Measurements from ENCODE around the gene GP1BA. TPM values are rescaled to one million over a fixed set of nuclear protein-coding genes. Genes with fewer than 3 reads are reported as not detected.

GP1BA gene
- total RNA-seq, 4 donors from 2014 or later: not detected

DNA sequence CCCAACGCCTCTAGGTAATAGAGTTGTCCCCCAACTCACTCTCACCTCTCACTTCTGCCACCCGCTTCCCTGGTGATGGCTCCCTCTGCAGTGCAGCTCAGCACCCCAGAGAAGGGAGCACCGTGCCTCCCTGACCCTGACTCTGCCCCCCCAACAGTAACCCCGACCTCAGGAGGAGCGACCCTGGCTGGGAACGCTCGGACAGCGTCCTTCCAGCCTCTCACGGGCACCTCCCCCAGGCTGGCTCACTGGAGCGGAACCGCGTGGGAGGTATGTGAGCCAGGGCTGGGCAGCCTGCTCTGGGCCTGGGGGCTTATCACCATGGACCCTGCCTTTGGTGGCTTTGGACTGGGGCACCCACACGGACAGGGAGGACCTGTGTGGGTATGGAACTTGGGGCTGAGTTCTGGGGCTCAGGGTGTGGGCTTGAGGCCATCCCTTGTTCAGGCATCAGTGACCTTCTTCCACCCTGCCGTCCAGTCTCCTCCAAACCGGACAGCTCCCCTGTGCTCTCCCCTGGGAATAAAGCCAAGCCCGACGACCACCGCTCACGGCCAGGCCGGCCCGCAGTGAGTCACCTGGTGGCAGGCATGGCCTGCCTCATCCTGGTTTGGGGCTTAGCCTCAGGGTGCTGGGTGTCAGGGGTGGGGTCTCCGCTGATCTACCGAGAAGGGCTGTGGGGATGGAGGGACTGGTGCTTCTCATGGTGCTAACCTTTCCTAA is 39.4 kb upstream of the GP1BA start:
- no peak for DNase-seq (ENCODE audit: low spot score in 2 of 2)
- intact Hi-C loops (cut with DNase I; ENCODE audit: low total_unique reads): no loop called here
- TF ChIP-seq POLR2A (IDR thresholded peaks at IDR 0.05): no peak
- TF ChIP-seq, protein P1, sequence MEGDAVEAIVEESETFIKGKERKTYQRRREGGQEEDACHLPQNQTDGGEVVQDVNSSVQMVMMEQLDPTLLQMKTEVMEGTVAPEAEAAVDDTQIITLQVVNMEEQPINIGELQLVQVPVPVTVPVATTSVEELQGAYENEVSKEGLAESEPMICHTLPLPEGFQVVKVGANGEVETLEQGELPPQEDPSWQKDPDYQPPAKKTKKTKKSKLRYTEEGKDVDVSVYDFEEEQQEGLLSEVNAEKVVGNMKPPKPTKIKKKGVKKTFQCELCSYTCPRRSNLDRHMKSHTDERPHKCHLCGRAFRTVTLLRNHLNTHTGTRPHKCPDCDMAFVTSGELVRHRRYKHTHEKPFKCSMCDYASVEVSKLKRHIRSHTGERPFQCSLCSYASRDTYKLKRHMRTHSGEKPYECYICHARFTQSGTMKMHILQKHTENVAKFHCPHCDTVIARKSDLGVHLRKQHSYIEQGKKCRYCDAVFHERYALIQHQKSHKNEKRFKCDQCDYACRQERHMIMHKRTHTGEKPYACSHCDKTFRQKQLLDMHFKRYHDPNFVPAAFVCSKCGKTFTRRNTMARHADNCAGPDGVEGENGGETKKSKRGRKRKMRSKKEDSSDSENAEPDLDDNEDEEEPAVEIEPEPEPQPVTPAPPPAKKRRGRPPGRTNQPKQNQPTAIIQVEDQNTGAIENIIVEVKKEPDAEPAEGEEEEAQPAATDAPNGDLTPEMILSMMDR (IDR thresholded peaks at IDR 0.05): no peak
- H3K4me3 ChIP-seq (ENCODE audit: low read depth, poor library complexity, severe bottlenecking): no peak overlapping the region
- WGBS, 2 donors: 81 to 87% methylated on average over 14 to 21 of the region's 23 CpGs

DNA sequence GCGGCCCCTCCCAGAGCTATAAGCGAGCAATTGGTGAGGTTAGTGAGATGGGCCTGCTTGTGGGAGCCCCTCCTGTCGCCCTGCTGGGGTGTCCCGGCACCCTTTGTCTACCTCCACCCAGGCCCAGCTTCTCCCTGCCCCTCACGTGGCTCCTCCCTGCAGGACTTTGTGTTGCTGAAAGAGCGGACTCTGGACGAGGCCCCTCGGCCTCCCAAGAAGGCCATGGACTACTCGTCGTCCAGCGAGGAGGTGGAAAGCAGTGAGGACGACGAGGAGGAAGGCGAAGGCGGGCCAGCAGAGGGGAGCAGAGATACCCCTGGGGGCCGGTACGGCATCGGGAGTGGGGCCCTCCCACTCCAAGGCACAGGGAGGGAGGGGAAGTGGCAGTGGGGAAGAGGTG is 38.8 kb upstream of the GP1BA start:
- no peak for DNase-seq (ENCODE audit: low spot score in 2 of 2)
- H3K4me3 ChIP-seq (ENCODE audit: low read depth, poor library complexity, severe bottlenecking): no peak overlapping the region
- intact Hi-C loops (cut with DNase I; ENCODE audit: low total_unique reads): no loop called here
- WGBS, 2 donors: 88 to 89% methylated on average over 18 of the region's 18 CpGs
- TF ChIP-seq, protein P1 (IDR thresholded peaks at IDR 0.05): no peak
- TF ChIP-seq POLR2A (IDR thresholded peaks at IDR 0.05): no peak

DNA sequence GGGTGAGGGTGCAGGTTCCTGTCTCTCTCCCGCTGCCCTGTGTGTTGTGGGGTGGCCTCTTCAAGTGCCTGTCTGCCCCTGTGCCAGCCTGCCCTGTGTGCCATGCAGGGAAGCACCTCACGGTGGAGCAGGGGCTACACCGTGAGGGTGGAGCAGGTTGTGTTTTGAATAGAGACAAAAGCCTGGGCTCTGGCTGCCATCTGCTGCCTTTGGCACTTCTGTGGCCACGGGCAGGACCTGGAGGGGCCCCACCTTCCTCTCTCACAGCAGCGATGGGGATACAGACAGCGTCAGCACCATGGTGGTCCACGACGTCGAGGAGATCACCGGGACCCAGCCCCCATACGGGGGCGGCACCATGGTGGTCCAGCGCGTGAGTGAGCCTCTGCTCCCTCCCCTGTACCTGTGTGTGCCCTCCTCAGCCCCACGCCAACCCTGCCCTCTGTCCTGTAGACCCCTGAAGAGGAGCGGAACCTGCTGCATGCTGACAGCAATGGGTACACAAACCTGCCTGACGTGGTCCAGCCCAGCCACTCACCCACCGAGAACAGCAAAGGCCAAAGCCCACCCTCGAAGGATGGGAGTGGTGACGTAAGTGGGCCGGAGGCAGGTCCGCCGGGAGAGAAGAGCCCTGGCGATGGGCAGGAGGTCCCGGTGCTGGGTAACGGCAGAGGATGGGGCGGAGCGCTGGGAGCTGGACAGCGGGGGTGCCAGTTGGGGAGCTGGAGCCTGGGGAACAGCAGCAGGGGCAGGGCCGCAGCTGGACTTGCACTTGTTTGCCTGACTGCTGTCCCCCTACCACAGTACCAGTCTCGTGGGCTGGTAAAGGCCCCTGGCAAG is 38.1 kb upstream of the GP1BA start:
- intact Hi-C loops (cut with DNase I; ENCODE audit: low total_unique reads): no loop called here
- DNase-seq (ENCODE audit: low spot score in 2 of 2): no peak
- TF ChIP-seq POLR2A (IDR thresholded peaks at IDR 0.05): no peak
- no peak overlapping the region for H3K4me3 ChIP-seq (ENCODE audit: low read depth, poor library complexity, severe bottlenecking)
- WGBS, 2 donors: 84 to 89% methylated on average over 31 of the region's 31 CpGs

DNA sequence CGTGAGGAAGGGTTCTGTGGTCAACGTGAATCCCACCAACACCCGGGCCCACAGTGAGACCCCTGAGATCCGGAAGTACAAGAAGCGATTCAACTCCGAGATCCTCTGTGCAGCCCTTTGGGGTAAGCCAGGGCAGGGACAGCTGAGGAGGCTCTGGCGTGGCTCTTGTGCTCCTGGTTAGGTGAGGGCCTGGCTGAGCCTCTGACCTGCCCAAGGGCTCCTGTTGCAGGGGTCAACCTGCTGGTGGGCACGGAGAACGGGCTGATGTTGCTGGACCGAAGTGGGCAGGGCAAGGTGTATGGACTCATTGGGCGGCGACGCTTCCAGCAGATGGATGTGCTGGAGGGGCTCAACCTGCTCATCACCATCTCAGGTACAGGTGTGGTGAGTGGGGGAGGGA is 37.0 kb upstream of the GP1BA start:
- H3K4me3 ChIP-seq (ENCODE audit: low read depth, poor library complexity, severe bottlenecking): no peak overlapping the region
- DNase-seq (ENCODE audit: low spot score in 2 of 2): no peak
- intact Hi-C loops (cut with DNase I; ENCODE audit: low total_unique reads): no loop called here
- WGBS, 2 donors: 90 to 94% methylated on average over 5 to 13 of the region's 13 CpGs
- TF ChIP-seq, protein P1 (IDR thresholded peaks at IDR 0.05): no peak
- no peak for TF ChIP-seq POLR2A (IDR thresholded peaks at IDR 0.05)

DNA sequence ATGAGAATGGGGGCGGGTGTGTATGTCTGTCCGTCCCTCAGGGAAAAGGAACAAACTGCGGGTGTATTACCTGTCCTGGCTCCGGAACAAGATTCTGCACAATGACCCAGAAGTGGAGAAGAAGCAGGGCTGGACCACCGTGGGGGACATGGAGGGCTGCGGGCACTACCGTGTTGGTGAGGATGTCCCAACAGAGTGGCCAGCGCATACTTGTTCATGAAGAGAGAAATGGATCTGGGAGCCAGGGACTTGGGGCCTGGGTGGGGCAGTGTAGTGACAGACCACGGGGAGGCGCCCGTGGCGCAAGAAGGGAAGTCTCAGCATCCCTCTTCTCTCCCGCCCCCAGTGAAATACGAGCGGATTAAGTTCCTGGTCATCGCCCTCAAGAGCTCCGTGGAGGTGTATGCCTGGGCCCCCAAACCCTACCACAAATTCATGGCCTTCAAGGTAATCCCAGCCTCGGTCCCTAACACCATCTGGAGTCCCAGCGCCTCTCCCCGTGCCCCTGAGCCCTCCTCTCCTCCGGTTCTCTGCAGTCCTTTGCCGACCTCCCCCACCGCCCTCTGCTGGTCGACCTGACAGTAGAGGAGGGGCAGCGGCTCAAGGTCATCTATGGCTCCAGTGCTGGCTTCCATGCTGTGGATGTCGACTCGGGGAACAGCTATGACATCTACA is 36.3 kb upstream of the GP1BA start:
- H3K4me3 ChIP-seq (ENCODE audit: low read depth, poor library complexity, severe bottlenecking): no peak overlapping the region
- 69 to 73% methylated on average over 26 to 27 of the region's 27 CpGs for WGBS, 2 donors
- intact Hi-C loops (cut with DNase I; ENCODE audit: low total_unique reads): no loop called here
- TF ChIP-seq, protein P1 (IDR thresholded peaks at IDR 0.05): no peak
- no peak for TF ChIP-seq POLR2A (IDR thresholded peaks at IDR 0.05)
- DNase-seq (ENCODE audit: low spot score in 2 of 2): no peak
